Tibial artery (tissue), 4 donors: Measurements from ENCODE around the gene TENT5A.
A peak's percentile ranks its signal among the peaks of the same experiment; 100 is the strongest.

Experiments
- DNase-seq, 2 donors: peaks; one replicate each; pipeline ENCODE4 v3.0.0-alpha.2; 2019
- H3K27ac ChIP-seq, 2 donors: fragments of 200-600 bp; sonication (generic) in 1 of 2; 1 replicate in 1 of 2; 2 replicates in 1 of 2; pipeline ENCODE4 v1.5.1; 2018 to 2019; ENCODE audit warnings: mild to moderate bottlenecking in 1 of 2
- H3K27me3 ChIP-seq, 2 donors: fragments of 200-600 bp; sonication (generic) in 1 of 2; one replicate each; pipeline versions ENCODE4 v1.5.1 to v1.6.0; 2016 to 2019
- H3K36me3 ChIP-seq, 3 donors: fragments of 200-600 bp; sonication (generic) in 2 of 3; one replicate each; pipeline ENCODE4 v1.5.1; 2016 to 2019; ENCODE audit warnings: mild to moderate bottlenecking in 2 of 3
- H3K4me1 ChIP-seq, 4 donors: fragments of 200-600 bp; sonication (generic) in 2 of 4; 1 replicate in 3 of 4; 2 replicates in 1 of 4; pipeline ENCODE4 v1.5.1; 2016 to 2019
- H3K4me3 ChIP-seq, 2 donors: fragments of 200-600 bp; sonication (generic) in 1 of 2; 1 replicate in 1 of 2; 2 replicates in 1 of 2; pipeline ENCODE4 v1.5.1; 2018 to 2019; ENCODE audit warnings: mild to moderate bottlenecking in 2 of 2
- H3K9me3 ChIP-seq, 3 donors: fragments of 200-600 bp; sonication (generic) in 1 of 3; one replicate each; pipeline ENCODE4 v1.5.1; 2016 to 2019
- CTCF ChIP-seq, 2 experiments: fragments of 200-600 bp in 1 of 2; fragments of 450-650 bp in 1 of 2; IDR thresholded peaks; one replicate each; pipeline ENCODE4 v1.5.1; 2017 to 2019; ENCODE audit warnings: antibody characterized with exemption in 2 of 2, mild to moderate bottlenecking in 1 of 2, moderate library complexity in 1 of 2
- intact Hi-C: fragments of 100-400 bp; cut with DNase I; formaldehyde crosslinking; loops from one replicate; pipeline ENCODE4 v1.15.0; 2023; ENCODE audit warnings: low total_unique reads

TENT5A gene

GRCh38 chr6:81761197-81761596 is 8.7 kb upstream of the TENT5A start:
- Histone ChIP-seq H3K27ac (no peak overlapping the region), H3K4me1 (peaks cover 0 to 4% (median 3%) of the 10 kb centered on the region in 4 donors), H3K4me3 (no peak overlapping the region), H3K27me3 (no peaks in the 10 kb centered on the region), H3K9me3 (no peaks in the 10 kb centered on the region), H3K36me3 (no peaks in the 10 kb centered on the region)
- no peak for DNase-seq
- no peak for TF ChIP-seq CTCF (IDR thresholded peaks at IDR 0.05)
- intact Hi-C loops, result no loop called here

- no peak for TF ChIP-seq CTCF (IDR thresholded peaks at IDR 0.05)
- Histone ChIP-seq H3K9me3 (no peaks in the 10 kb centered on the region), H3K4me1 (no peaks in the 10 kb centered on the region), H3K36me3 (no peaks in the 10 kb centered on the region), H3K27me3 (no peaks in the 10 kb centered on the region), H3K4me3 (no peak overlapping the region), H3K27ac (no peak overlapping the region)
- no peak for DNase-seq
- intact Hi-C loops, result loop anchor here (10.0 kb wide), 3 partner anchors 255 to 1655 kb away; partner anchors contain the start of gene BCKDHB
These were observed 7.3 kb upstream of the TENT5A start for GRCh38 chr6:81759782-81760181.

DNA sequence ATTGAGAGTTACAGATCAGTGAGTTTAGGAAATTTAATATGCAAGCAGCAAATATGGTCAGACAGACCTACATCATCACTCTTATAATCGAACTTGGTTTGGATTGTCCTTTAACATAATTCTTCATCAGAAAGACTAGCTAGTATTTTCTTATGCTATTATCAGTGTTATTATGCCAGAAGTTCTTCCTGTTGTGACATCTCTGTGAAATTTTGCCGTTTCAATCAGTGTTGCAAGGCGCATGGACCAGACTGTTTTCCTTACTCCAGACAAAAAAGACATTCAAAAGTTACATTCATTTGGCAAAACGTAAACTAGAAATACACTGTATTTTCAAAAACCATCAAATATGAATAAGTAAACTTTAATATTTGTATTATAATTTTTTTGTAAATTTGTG is 5.7 kb upstream of the TENT5A start:
- Histone ChIP-seq H3K27me3 (no peaks in the 10 kb centered on the region), H3K27ac (no peak overlapping the region), H3K4me3 (no peak overlapping the region), H3K36me3 (no peaks in the 10 kb centered on the region), H3K9me3 (no peaks in the 10 kb centered on the region), H3K4me1 (peaks cover 0 to 6% (median 0%) of the 10 kb centered on the region in 4 donors)
- intact Hi-C loops, result loop anchor here (10.0 kb wide), 3 partner anchors 257 to 1653 kb away; partner anchors contain the start of gene BCKDHB
- no peak for TF ChIP-seq CTCF (IDR thresholded peaks at IDR 0.05)
- no peak for DNase-seq

DNA sequence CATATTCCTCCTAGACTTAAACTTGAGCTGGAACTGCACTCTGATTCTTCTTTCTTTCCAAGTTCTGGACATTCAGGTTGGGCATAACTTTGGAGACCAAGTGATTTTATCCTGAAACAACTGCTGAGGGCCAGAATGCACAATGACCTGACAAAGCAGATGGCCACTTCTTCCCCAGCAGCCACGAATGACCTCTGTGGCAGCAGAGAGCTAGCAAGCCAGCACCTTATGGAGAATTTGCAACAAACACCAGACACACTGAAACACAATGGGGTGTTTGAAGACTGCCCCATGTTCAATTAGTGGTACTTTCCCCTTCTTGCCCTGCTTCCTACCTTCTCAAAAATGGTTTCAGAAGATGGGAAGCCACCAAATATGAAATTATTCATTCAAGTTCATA is 4.2 kb upstream of the TENT5A start:
- intact Hi-C loops, result loop anchor here (10.0 kb wide), 3 partner anchors 258 to 1652 kb away; partner anchors contain the start of gene BCKDHB
- H3K36me3 ChIP-seq, result no peaks in the 10 kb centered on the region
- H3K4me1 ChIP-seq, result peaks cover 0 to 6% (median 0%) of the 10 kb centered on the region in 4 donors
- no peaks in the 10 kb centered on the region for H3K9me3 ChIP-seq
- no peak overlapping the region for H3K27ac ChIP-seq
- H3K4me3 ChIP-seq, result no peak overlapping the region
- no peak for DNase-seq
- no peak for TF ChIP-seq CTCF (IDR thresholded peaks at IDR 0.05)
- H3K27me3 ChIP-seq, result no peaks in the 10 kb centered on the region

DNA sequence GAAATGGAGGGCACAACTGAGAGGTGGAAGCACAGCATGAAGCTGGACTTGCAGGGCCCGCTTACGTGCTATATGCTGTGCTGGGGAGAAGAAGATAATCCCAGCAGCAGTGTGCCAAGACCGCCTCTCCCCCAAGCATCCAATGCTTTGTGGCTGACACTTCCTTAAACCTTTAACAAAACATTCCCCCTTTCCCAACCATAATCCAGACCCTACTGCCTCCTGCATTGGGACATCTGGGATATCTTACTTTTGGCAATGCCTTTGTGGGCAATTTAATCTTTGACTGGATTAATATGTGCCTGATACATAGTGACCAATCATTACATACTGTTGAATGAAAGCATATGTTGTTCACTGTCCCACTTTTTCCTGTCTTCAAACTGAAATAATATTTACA is 3.1 kb upstream of the TENT5A start:
- no peaks in the 10 kb centered on the region for H3K36me3 ChIP-seq
- peaks cover 0 to 6% (median 0%) of the 10 kb centered on the region in 4 donors for H3K4me1 ChIP-seq
- H3K27me3 ChIP-seq, result no peaks in the 10 kb centered on the region
- H3K4me3 ChIP-seq, result no peak overlapping the region
- no peak overlapping the region for H3K27ac ChIP-seq
- no peak for TF ChIP-seq CTCF (IDR thresholded peaks at IDR 0.05)
- H3K9me3 ChIP-seq, result no peaks in the 10 kb centered on the region
- intact Hi-C loops, result loop anchor here (10.0 kb wide), 3 partner anchors 259 to 1651 kb away; partner anchors contain the start of gene BCKDHB
- no peak for DNase-seq

DNA sequence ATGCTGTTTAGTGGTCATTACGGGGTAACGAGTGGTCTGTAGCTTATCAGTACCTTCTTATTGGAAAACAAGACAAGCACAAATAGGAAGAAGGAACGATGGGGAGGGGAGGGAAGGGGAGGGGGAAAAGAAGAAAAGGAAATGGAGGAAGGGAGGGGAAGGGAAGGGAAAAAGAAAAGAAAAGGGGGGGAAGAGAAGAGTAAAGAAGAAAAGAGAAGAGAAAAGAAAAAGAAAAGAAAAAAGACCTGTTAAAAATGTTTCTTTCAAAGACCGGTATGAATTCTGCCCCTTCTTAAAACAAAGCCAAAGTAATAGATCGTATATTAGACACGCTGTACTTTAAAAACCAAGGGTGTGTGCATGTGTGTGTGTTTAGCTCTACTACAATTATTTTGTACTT is 2.4 kb upstream of the TENT5A start:
- peaks cover 0 to 6% (median 0%) of the 10 kb centered on the region in 4 donors for H3K4me1 ChIP-seq
- H3K27ac ChIP-seq, result peak overlapping the region; percentile 95 to 98
- DNase-seq, result no peak
- H3K4me3 ChIP-seq, result no peak overlapping the region
- no peaks in the 10 kb centered on the region for H3K9me3 ChIP-seq
- no peaks in the 10 kb centered on the region for H3K27me3 ChIP-seq
- TF ChIP-seq CTCF (IDR thresholded peaks at IDR 0.05), result no peak
- intact Hi-C loops, result loop anchor here (10.0 kb wide), 3 partner anchors 260 to 1650 kb away; partner anchors contain the start of gene BCKDHB
- no peaks in the 10 kb centered on the region for H3K36me3 ChIP-seq
